Ishikawa (cell line): ENCODE data around the gene R3HDM2.

Source experiments
- RAD21 ChIP-seq: IDR thresholded peaks from 2 replicates; pipeline ENCODE4 v1.6.1; 2012; ENCODE audit warnings: low read depth
- TF ChIP-seq, protein P1 (sequence below): IDR thresholded peaks from 2 replicates; pipeline ENCODE4 v1.6.1; 2012; ENCODE audit warnings: low read depth, mild to moderate bottlenecking
- TF ChIP-seq, protein P2 (sequence below): IDR thresholded peaks from 2 replicates; pipeline ENCODE4 v1.6.1; 2012

DNA sequence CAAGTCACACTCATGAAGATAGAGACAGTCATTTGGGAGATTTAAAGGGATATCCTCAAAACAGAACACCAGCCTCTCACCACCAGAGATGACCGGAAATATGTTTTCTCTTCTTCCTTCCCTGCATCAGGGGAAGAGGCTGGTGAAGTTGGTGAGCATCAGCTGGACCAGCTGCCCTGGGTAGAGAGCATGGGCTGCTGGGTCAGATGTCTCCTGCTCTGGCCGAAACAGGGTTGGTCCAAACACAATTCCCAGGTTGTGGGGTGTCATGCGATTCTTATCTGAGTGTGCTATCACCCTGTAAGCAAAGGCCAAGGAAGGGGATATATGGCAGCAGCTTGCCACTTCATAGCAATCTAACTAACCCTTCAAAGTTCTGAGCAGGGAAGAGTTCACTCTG, 41.5 kb upstream of the R3HDM2 start:
- TF ChIP-seq RAD21: no peak
- TF ChIP-seq, protein P1, sequence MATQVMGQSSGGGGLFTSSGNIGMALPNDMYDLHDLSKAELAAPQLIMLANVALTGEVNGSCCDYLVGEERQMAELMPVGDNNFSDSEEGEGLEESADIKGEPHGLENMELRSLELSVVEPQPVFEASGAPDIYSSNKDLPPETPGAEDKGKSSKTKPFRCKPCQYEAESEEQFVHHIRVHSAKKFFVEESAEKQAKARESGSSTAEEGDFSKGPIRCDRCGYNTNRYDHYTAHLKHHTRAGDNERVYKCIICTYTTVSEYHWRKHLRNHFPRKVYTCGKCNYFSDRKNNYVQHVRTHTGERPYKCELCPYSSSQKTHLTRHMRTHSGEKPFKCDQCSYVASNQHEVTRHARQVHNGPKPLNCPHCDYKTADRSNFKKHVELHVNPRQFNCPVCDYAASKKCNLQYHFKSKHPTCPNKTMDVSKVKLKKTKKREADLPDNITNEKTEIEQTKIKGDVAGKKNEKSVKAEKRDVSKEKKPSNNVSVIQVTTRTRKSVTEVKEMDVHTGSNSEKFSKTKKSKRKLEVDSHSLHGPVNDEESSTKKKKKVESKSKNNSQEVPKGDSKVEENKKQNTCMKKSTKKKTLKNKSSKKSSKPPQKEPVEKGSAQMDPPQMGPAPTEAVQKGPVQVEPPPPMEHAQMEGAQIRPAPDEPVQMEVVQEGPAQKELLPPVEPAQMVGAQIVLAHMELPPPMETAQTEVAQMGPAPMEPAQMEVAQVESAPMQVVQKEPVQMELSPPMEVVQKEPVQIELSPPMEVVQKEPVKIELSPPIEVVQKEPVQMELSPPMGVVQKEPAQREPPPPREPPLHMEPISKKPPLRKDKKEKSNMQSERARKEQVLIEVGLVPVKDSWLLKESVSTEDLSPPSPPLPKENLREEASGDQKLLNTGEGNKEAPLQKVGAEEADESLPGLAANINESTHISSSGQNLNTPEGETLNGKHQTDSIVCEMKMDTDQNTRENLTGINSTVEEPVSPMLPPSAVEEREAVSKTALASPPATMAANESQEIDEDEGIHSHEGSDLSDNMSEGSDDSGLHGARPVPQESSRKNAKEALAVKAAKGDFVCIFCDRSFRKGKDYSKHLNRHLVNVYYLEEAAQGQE: no peak
- TF ChIP-seq, protein P2, sequence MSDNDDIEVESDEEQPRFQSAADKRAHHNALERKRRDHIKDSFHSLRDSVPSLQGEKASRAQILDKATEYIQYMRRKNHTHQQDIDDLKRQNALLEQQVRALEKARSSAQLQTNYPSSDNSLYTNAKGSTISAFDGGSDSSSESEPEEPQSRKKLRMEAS: no peak
